GM21390 (cell line): ENCODE results near the gene COL6A1.

Experiments used
- ATAC-seq: cut with Tn5 transposase; IDR thresholded peaks from one replicate; pipeline ENCODE4 v1.9.1; 2021; ENCODE audit not compliant: unreplicated experiment

The COL6A1 gene

GRCh38 chr21:45982758-45983648 lies 1.4 kb downstream of the COL6A1 start:
- no peak for ATAC-seq

- no peak for ATAC-seq
Measured at GRCh38 chr21:45983649-45983965, 2.0 kb downstream of the COL6A1 start.

GRCh38 chr21:45983981-45984551 lies 2.5 kb downstream of the COL6A1 start:
- ATAC-seq = no peak

GRCh38 chr21:45984584-45985095 lies 3.1 kb downstream of the COL6A1 start:
- ATAC-seq = no peak

- no peak for ATAC-seq
Measured at GRCh38 chr21:45985471-45986315, 4.1 kb downstream of the COL6A1 start.

GRCh38 chr21:45986316-45987051 lies 4.9 kb downstream of the COL6A1 start:
- no peak for ATAC-seq

- no peak for ATAC-seq
Measured at GRCh38 chr21:45987121-45987711, 5.6 kb downstream of the COL6A1 start.

GRCh38 chr21:45988366-45989347 lies 7.1 kb downstream of the COL6A1 start:
- no peak for ATAC-seq

- ATAC-seq = no peak
Measured at GRCh38 chr21:45989355-45990048, 7.9 kb downstream of the COL6A1 start.

GRCh38 chr21:45990049-45990711 lies 8.6 kb downstream of the COL6A1 start:
- ATAC-seq = no peak

- ATAC-seq = no peak
Measured at GRCh38 chr21:45990741-45991605, 9.4 kb downstream of the COL6A1 start.

GRCh38 chr21:45991606-45992300 lies 10.2 kb downstream of the COL6A1 start:
- ATAC-seq = no peak

- ATAC-seq = no peak
Measured at GRCh38 chr21:45992301-45993209, 11.0 kb downstream of the COL6A1 start.

- ATAC-seq = no peak
Measured at GRCh38 chr21:45993210-45994085, 11.9 kb downstream of the COL6A1 start.
